Measurements from ENCODE around the gene CYP2W1.

CYP2W1 gene

DNA sequence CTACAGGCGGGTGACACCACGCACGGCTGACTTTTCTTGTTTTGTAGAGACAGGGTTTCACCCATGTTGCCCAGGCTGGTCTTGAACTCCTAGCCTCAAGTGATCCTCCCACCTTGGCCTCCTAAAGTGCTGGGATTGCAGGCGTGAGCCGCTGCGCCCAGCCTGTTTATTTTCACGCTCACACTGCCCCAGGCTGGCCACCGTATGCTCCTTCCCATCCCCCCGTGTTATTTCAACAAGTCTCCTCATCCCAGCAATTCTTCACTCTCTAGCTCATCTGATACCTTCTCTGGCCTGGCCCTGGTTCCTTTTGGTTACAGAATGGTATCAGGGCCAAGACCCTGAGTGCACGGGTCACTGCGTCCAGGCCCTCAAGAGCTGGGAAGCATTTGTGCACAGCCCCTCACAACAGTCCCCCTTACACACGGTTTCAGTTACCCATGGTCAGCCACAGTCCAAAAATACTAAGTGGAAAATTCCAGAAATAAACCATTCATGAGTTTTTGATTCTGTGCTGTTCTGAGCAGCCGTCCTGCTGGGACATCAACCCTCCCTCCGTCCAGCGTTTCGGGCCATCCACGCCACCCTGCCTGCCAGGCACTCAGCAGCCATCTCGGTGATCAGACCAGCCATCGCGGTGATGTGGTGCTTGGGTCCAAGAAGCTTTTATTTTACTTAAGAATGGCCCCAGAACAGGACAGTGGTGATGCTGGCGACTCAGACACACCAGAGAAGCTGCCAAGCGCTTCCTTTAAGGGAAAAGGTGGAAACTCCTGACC is 16.5 kb upstream of the CYP2W1 start:
- H3K4me3 ChIP-seq (ENCODE audit: low read length) = no peak overlapping the region
- H3F3A ChIP-seq (ENCODE audit: insufficient read depth, low read length) = peaks cover 10% of the 10 kb centered on the region
- no peaks in the 10 kb centered on the region for H3K9me2 ChIP-seq (replicated peaks; ENCODE audit: insufficient read depth, low read length)
- no peak overlapping the region for H2AFZ ChIP-seq (ENCODE audit: low read length)
- no peaks in the 10 kb centered on the region for H3K9me3 ChIP-seq (replicated peaks; ENCODE audit: insufficient read depth, low read length)
- H3K36me3 ChIP-seq (replicated peaks; ENCODE audit: insufficient read depth, low read length) = peaks cover 5% of the 10 kb centered on the region; the same call in 1 of the 2 replicates
- no peaks in the 10 kb centered on the region for H4K20me1 ChIP-seq (ENCODE audit: insufficient read depth, low read length)
- no peak for DNase-seq
- H3K4me1 ChIP-seq (ENCODE audit: low read length) = peaks cover 12% of the 10 kb centered on the region
- H3K9ac ChIP-seq (ENCODE audit: low read length) = no peak overlapping the region
- H3K27ac ChIP-seq (ENCODE audit: low read length) = peak overlapping the region; percentile 91; the same call in 1 of the 2 replicates
- peaks cover 14% of the 10 kb centered on the region for H3K79me2 ChIP-seq (ENCODE audit: low read length)
- 0 out of 2 replicates have a peak, but pooled peaks cover 2% of the 10 kb centered on the region for H3K27me3 ChIP-seq (replicated peaks; ENCODE audit: insufficient read depth, low read length)
- TF ChIP-seq EZH2 (optimal IDR thresholded peaks at IDR 0.05; ENCODE audit: low read depth, low read length) (no peak), EZH2phosphoT487 (IDR thresholded peaks at IDR 0.05; ENCODE audit: low read length) (no peak)
- TF ChIP-seq, protein P1, sequence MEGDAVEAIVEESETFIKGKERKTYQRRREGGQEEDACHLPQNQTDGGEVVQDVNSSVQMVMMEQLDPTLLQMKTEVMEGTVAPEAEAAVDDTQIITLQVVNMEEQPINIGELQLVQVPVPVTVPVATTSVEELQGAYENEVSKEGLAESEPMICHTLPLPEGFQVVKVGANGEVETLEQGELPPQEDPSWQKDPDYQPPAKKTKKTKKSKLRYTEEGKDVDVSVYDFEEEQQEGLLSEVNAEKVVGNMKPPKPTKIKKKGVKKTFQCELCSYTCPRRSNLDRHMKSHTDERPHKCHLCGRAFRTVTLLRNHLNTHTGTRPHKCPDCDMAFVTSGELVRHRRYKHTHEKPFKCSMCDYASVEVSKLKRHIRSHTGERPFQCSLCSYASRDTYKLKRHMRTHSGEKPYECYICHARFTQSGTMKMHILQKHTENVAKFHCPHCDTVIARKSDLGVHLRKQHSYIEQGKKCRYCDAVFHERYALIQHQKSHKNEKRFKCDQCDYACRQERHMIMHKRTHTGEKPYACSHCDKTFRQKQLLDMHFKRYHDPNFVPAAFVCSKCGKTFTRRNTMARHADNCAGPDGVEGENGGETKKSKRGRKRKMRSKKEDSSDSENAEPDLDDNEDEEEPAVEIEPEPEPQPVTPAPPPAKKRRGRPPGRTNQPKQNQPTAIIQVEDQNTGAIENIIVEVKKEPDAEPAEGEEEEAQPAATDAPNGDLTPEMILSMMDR (IDR thresholded peaks at IDR 0.05; ENCODE audit: low read length) = no peak
- no peak overlapping the region for H3K4me2 ChIP-seq (ENCODE audit: low read depth, low read length)

DNA sequence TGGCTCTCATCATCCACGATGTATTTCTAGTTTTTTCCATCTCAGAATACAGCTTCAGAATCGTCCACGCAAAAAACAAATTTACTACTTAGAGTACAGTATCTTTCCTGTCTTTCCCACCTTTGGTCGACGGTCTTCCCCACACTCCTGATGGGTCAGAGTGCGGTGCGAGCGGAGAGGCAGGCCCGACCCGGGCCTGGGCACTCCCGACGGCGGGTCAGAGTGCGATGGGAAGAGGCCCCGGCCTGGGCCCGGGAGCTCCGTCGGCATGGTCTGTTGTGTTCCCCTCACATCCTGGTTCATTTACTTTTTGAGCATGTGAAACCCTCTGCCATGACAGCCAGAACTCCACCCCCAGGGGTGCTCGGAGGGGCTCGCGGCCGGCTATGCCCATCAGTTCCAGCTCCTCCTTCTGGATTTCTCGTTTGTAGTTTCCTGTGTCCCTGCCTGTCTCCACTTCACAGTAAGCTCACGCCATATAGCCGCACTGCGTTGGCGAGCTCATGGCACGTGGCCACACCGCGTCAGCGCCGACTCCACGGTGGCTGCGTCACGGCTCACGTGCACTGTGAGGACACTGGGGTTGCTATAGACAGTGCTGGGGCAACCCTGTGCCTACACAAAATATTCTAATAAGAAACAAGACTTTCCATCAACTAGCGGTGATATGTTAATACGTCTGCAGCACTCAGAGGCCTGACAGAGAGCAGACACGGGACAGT is 15.5 kb upstream of the CYP2W1 start:
- no peak overlapping the region for H3K4me2 ChIP-seq (ENCODE audit: low read depth, low read length)
- H4K20me1 ChIP-seq (ENCODE audit: insufficient read depth, low read length) = no peaks in the 10 kb centered on the region
- peaks cover 12% of the 10 kb centered on the region for H3K4me1 ChIP-seq (ENCODE audit: low read length)
- peaks cover 8% of the 10 kb centered on the region; the same call in 1 of the 2 replicates for H3K36me3 ChIP-seq (replicated peaks; ENCODE audit: insufficient read depth, low read length)
- H3K9me3 ChIP-seq (replicated peaks; ENCODE audit: insufficient read depth, low read length) = no peaks in the 10 kb centered on the region
- DNase-seq = no peak
- peaks cover 23% of the 10 kb centered on the region for H3K79me2 ChIP-seq (ENCODE audit: low read length)
- no peak overlapping the region for H3K9ac ChIP-seq (ENCODE audit: low read length)
- TF ChIP-seq, protein P1 (IDR thresholded peaks at IDR 0.05; ENCODE audit: low read length) = no peak
- TF ChIP-seq EZH2phosphoT487 (IDR thresholded peaks at IDR 0.05; ENCODE audit: low read length) = no peak
- no peak for TF ChIP-seq EZH2 (optimal IDR thresholded peaks at IDR 0.05; ENCODE audit: low read depth, low read length)
- H3K27ac ChIP-seq (ENCODE audit: low read length) = no peak overlapping the region
- peaks cover 10% of the 10 kb centered on the region for H3F3A ChIP-seq (ENCODE audit: insufficient read depth, low read length)
- H2AFZ ChIP-seq (ENCODE audit: low read length) = no peak overlapping the region
- no peaks in the 10 kb centered on the region for H3K27me3 ChIP-seq (replicated peaks; ENCODE audit: insufficient read depth, low read length)
- H3K4me3 ChIP-seq (ENCODE audit: low read length) = no peak overlapping the region
- H3K9me2 ChIP-seq (replicated peaks; ENCODE audit: insufficient read depth, low read length) = no peaks in the 10 kb centered on the region

DNA sequence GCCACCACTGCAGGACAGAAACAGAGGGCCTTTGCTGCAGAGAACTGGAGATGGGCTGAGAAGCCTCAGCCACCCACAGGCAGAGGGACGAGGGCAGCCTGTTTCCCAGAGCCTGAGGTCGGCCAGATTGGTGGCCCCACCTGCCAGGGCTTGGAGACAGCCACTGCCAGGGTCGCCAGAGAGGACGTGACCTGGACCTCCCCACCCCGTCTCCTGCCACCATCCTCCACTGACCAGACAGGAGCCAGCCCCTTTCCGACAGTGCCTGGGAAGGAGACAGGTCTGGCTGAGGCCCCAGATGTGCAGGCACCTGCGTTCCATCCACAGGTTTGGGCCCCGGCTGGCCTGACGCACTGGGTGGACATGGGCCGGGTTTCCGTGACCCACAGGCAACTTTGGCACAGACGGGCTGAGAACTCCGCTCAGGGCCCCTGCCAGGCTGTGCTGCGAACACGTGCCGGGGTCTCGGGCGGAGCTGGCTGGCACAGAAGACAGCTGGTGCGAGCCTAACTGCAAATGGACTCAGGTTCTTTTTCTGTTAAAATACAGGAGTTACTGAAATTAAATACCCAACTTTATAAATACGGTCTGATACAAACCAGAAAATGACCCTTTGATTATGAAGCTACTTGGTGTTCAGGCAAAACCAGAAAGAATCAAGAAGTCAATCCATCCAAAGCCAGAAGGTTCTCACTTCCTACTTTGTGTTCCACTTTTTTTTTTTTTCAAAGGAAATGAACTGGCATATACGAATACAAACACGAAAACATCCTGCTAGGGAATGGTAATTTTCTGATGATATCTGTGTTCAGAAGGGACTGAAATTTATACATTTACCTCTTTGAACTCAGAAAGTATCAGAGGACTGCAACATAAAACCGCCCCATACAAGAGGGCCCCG is 14.5 kb upstream of the CYP2W1 start:
- Histone ChIP-seq H3K27ac (ENCODE audit: low read length) (no peak overlapping the region), H4K20me1 (ENCODE audit: insufficient read depth, low read length) (0 out of 2 replicates have a peak, but pooled peaks cover 2% of the 10 kb centered on the region), H3K36me3 (replicated peaks; ENCODE audit: insufficient read depth, low read length) (peaks cover 15% of the 10 kb centered on the region; the same call in 1 of the 2 replicates), H3K27me3 (replicated peaks; ENCODE audit: insufficient read depth, low read length) (no peaks in the 10 kb centered on the region), H3F3A (ENCODE audit: insufficient read depth, low read length) (peaks cover 10% of the 10 kb centered on the region), H3K4me3 (ENCODE audit: low read length) (no peak overlapping the region), H3K9ac (ENCODE audit: low read length) (no peak overlapping the region), H3K9me3 (replicated peaks; ENCODE audit: insufficient read depth, low read length) (no peaks in the 10 kb centered on the region), H2AFZ (ENCODE audit: low read length) (no peak overlapping the region), H3K4me2 (ENCODE audit: low read depth, low read length) (no peak overlapping the region), H3K4me1 (ENCODE audit: low read length) (peaks cover 12% of the 10 kb centered on the region), H3K9me2 (replicated peaks; ENCODE audit: insufficient read depth, low read length) (no peaks in the 10 kb centered on the region), H3K79me2 (ENCODE audit: low read length) (peaks cover 33% of the 10 kb centered on the region)
- no peak for DNase-seq
- TF ChIP-seq EZH2phosphoT487 (IDR thresholded peaks at IDR 0.05; ENCODE audit: low read length) (no peak), EZH2 (optimal IDR thresholded peaks at IDR 0.05; ENCODE audit: low read depth, low read length) (no peak)
- TF ChIP-seq, protein P1 (IDR thresholded peaks at IDR 0.05; ENCODE audit: low read length) = no peak
